CD4-positive, alpha-beta T cell treated with Interleukin-2 at 100 ng/mL for 4 hours (primary cell): ENCODE results near the gene RSBN1.
"Not testable (repeated sequence)": the region's sequence is repeated elsewhere in the genome, so short reads cannot be mapped to it uniquely, and the experiment has no call there.

ENCODE experiments used
- DNase-seq: peaks from one replicate; pipeline ENCODE4 v3.0.0-alpha.2; 2020; ENCODE audit warnings: low spot score

Gene RSBN1

DNA sequence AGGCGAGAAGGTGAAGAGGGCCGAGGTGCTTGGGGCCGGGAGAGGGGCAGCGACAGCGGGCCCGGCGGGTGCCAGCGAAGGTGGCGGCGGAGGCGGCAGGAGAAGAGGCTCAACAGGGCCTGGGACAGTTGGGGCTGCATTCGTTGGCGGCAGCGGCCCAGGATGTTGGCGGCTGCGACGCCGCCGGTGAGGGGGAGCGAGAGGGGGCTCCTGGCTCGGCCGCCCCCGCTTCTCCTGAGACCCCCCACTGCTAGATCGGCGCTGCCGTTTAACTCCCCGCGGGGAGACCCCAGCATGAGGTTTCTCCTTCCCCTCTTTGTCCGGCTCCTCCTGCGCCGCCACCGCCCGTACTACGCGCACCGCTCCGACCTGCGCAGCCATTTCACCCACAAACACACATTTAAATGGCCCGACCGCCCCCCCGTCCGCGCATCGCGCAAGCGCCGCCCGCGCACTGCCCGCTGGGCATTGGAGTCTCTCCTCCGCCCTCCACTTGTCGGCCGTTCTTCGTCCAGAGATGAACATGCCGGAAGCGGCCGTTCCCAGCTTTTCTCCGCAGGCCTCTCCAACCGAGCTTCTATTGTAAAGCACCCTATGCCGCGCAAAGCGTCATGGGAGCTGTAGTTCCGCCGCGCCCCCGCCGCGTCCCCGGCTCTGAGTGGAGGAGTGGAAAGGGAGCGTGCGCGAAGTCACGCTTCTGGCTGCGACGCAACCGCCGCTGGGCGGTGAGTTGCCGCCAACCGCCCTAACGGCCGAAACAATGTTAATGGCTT lies at the start of gene RSBN1:
Gene RSBN1 (minus strand): TSS at position 589 of the 773 bp plus-strand sequence. CDS start 64 bp downstream, at position 525.
- peak; percentile 99 for DNase-seq

DNA sequence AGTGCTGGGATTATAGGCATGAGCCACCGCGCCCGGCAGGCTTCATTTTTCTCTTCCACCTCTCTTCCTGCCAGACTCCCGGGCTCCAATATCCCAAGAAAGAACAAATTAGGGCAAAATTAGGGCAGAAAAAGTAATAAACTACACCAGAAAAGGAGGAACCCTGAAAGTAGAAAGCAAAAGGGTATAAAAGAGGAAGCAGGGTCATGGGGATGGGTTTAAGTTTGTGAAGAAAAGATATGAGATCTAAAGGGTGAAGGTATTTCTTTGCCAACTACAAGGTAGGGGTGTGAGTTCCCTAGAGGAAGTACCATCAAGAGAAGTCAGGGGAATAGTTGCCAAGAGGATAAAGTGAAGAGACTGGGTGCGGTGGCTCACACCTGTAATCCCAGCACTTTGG lies 49.4 kb upstream of the RSBN1 start:
- no peak for DNase-seq

DNA sequence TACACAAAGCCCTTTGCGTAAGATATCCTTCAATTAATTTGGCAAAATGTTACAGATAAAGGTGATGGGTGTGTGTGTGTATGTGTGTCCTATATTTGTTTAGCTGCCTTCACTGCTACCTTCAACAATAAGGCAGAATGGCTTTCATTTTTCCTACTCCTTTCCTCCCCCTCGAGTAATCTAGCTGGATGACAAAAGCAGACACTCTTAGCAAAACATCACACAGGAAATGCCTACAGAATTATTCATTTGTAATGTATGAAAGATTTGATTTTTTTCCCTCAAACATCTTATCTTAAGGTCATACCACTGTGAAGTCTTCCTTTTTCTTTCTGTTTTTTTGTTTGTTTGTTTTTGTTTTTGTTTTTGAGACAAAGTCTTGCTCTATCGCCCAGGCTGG lies 48.6 kb upstream of the RSBN1 start:
- no peak for DNase-seq

DNA sequence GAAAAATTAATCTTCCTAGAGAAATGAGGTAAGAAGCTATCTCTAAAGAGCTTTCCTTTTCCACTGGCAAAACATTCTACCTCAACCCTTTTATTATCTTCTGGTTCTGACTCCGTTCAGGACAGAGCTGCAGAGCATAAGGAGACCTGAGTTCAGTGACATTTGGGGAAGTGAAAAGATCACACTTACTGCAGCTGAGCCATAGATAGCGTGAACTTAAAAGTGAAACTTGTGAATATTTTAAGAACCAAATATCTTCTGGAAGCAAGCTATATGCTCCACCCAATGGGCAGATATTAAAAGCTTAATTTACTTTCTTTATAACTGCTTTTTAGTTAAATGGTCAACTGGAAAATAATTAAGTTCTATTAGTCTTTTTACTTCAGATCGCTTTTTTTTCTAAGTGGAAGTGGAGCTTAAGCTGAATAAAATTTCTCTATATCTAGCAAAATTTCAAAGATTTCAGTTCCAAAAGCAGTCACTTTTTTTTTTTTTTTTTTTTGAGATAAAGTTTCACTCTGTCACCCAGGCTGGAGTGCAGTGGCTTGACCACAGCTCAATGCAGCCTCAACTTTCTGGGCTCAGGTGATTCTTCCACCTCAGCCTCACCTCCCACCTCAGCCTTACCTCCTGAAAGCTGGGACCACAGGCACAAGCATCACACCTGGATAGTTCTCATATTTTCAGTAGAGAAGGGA lies 47.4 kb upstream of the RSBN1 start:
- DNase-seq = no peak

DNA sequence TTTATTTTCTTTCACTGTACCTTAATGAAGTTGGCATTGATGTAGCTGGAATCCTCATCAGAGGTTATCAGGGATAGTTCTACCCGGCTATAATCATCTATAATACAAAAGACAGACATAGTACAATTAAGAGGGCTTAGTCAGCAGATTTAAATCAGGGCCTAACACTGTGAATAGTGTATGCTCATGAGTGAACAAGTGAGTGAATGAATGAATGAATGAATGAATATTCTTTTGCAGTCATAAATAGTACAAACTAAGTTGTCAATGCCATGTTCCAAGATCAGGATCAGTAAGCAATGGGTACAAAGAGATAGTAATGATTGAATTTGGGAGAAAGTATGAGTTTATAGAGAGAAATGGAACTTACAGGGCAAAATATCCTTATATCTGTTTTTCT lies 46.7 kb upstream of the RSBN1 start:
- DNase-seq = no peak

DNA sequence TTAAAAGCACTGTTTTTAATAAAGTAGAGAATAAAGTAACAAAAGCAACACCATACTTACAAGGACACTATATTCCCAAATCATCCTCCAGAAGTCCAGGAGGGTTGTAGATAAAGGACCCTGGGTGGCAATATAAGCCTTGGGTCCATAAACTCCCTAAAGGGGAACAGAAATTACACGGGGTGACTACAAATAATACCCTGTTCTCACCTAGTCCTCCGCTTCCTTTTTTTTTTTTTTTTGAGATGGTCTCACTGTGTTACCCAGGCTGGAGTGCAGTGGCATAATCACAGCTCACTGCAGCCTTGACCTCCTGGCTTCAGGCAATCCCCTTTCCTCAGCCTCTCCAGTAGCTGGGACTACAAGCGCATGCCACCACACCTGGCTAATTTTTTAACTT lies 46.1 kb upstream of the RSBN1 start:
- no peak for DNase-seq

DNA sequence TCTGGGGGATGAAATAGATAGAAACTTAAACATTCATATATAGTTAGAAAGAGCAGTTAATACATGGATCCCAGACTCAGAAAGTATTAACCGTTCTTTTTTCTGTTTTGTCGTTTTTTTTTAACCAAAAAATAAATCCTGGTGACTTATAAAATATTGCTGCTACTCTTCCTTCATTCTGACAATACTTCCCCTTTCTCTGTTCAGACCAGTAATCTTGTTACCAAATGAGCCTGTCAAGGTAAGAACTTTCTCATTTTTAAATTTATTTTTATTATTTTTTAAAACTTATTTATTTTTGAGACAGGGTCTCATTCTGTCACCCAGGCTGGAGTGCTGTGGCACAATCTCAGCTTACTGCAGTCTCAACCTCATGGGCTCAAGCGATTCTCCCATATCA lies 45.5 kb upstream of the RSBN1 start:
- DNase-seq = no peak

DNA sequence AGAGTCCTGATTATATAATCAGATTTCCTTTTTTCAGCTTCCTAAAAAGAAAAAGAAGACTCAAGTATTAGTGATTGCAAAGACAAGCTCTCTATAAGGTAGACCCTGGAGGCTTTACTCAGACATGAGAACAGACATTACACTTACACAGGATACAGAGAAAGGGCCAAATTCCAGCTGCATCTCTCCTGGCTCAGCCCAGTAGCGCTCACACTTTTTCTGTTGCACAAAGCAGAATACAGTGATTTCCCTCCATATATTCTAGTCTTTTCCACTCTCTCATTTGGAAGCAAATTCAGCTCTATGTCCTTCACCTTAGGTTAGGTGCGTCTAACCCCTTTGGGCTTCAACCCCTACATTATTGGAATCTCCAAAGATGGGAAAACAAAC lies 44.1 kb upstream of the RSBN1 start:
- no peak for DNase-seq

DNA sequence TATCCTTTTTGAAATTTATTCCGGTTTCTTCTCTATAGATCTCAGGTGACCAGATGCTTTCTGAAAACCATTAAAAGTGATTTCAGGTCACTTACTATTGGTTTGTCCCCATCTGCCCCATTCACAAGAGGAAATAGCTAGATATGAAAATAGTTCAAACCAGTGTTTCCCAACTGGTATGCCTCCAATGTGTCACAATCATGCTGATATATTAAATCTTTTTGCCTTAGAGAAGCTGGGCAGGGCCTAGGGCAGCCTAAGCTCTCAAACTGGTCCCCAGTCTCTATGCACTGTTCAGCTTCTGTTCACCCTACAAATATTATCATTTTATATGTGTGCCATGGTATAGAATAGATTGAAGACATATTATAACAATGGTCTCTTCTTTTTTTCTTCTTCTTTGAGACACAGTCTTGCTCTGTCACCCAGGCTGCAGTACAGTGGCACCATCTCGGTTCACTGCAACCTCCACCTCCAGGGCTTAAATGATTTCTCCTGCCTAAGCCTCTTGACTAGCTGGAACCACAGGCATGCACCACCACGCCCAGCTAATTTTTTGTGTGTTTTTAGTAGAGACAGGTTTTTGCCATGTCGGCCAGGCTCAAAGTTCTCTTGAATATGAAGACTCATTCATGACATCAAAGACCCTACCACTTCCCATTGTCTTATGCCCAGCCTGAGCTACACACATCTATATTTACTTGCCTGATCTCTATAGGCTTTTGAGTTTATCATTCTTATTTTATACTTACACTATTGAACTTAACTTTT lies 43.5 kb upstream of the RSBN1 start:
- no peak for DNase-seq

DNA sequence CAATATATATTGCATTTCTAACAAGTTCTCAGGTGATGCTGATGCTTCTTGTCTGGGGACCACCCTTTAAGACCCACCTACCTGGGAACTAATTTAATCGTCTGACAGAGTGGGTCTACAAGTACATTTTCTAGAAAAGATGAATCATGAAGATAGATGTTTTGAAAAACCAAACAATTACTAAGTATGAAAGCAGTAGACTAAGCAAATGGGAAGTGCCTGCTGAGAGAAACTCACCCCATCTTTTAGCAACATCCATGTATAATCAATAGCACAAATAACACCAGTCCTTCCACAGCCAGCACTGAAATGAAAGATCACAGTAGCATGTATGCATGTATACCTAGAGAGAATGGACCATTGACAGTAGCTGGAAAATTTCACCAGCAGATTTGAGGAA lies 42.0 kb upstream of the RSBN1 start:
- DNase-seq = no peak

DNA sequence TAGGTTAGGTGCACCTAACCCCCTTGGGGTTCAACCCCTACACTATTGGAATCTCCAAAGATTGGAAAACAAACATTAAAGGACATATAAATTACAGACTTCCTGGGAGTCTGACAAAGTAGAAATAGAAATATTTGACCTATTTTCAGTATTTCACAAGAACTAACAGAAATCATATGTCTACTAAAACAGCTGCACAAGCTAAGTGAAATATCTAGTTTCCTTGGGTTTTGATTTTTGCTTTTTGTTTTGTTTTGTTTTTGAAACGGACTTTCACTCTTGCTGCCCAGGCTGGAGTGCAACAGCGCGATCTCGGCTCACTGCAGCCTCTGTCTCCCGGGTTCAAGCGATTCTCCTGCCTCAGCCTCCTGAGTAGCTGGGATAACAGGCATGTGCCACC lies 40.4 kb upstream of the RSBN1 start:
- not testable (repeated sequence) for DNase-seq

DNA sequence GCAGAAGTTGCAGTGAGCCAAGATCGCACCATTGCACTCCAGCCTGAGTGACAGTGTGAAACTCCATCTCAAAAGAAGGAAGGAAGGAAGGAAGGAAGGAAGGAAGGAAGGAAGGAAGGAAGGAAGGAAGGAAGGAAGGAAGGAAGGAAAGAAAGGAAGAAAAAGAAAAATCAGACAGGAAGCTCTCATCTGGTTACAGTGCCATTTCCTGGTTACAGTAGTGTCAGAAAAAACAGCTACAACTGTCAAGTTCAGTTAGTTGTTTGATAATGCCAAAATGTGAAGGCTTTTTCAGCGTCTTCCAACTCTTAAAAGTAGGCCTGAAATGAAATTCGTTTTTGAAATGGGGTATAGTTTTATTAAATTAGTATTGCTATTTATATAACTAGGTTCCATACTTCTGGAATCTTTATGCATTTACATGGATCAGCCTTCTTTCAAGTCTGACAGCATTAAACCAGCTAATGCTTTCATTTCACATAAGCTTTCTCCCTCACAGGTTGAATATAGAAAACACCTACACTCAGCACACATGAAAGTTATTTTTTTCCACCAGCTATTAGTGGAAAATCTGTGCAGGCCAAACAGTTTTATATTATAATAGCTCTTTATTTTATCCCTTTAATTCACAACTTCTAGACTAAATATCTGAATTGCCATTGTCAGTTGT lies 38.0 kb upstream of the RSBN1 start:
- DNase-seq = no peak

DNA sequence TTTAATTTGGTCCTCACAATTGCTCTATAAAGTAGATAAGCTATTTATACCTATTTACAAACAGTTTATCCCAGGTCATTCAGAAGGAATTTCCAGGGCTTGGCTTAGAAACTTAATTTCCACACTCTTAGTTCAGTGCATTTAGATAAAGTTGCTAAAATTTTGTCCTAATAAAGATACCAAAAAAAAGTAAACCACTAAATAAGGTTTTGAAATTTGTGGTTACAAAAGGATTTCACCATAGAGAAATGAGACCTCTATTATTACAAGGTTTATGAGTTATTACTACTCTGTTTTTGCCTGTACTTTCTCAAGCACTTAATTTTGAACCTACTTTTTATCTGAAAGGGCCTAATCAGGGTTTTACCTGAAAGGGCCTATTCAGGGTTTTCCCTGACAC lies 36.8 kb upstream of the RSBN1 start:
- DNase-seq = no peak

DNA sequence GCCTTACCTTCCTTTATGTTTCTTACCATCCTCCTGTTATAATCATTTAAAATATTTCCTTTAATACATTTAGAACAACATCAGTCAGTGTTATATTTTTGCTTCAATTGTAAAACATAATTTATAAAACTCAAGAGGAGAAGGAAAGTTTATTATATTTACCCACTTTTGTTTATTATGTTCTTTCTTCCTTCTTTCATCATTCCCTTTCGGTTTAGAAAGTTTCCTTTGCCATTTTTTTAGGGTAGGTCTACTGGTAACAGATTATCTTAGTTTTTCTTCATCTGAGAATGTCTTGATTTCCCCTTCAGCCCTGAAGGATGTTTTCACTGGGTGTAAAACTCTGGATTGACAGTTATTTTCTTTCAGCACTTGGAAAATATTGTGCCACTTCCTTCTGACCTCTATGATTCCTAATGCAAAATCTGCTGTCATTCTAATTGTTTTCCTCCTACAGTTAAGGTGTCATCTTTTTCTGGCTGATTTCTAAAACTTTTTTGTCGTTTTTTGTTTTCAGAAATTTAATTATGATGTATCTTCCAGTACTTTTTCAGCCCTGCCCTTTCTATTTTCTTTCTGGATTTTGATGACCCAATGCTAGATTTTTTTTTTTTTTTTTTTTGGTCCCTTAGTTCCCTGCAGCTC lies 34.2 kb upstream of the RSBN1 start:
- DNase-seq = no peak

DNA sequence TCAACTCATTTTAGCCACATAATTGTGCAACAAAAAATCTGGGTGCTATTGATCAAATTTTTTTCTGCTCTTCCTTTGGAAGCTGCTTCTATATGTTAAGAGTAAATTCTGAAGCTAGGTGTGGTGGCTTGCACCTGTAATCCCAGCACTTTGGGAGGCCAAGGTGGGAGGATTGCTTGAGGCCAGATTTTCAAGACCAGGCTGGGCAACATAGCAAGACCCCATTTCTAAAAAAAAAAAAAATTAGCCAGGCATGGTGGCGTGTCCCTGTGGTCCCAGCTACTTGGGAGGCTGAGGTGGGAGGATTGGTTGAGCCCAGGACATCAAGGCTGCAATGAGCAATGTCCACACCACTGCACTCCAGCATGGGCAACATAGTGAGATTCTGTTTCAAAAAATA lies 24.3 kb upstream of the RSBN1 start:
- DNase-seq = no peak

DNA sequence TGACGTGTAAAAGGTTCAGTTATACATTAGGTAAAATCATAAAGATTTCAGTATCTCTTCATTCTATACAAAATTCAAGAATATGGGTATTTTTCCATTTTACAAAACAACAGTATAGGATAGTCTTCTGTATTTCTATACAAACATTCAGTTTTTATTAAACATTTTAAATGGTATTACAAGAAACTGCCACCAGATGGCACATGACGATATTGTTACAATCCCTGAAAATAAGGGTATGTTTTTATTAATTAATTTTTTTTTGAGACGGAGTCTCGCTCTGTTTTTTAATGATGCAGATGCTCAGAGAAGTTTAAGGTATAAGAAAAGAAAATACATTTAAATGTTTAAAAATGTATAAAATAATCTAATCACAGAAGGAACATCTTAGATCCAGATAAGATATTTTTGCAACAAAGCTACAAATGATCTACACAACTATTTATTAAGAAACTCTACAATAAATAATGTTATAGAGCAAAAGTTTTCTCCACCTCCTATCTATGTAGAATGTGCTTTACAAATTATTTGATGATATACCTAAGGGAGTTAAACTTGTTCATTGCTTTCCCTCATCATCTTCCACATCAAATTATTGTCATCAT lies 23.5 kb upstream of the RSBN1 start:
- peak; percentile 77 for DNase-seq

DNA sequence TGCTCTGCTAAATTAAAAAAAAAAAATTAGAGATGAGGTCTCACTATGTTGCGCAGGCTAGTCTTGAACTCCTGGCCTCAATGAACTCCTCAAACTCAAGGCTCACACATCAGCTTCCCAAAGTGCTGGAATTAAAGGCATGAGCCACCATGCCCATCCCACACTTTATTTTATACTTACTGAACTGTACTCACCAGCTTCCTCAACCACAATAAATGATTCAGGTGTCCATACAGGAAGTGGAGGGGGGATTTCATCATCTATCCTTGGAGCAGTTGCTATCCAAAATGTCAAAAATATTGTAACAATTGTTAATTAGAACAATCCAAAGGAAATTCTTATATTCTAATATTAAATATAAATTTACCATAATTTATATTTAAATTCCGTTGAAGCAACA lies 22.4 kb upstream of the RSBN1 start:
- DNase-seq = no peak

DNA sequence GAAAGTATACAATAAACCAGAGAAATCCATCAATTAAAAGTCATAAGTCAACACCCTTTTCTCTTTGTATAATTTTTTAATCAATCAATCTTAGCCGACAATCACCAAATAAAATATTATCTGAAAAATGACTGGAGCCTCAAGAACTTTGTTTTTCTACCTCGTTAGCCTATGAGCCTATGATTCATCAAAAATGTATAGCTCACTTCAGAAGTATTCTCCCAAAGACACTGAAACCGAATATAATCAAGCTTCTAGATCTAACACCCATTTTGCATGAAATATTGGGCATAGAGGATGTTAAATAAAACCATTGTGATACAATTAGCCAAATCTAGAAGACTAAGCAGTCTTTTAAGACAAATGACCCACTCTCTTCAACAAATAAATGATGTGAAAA lies 17.8 kb upstream of the RSBN1 start:
- no peak for DNase-seq

DNA sequence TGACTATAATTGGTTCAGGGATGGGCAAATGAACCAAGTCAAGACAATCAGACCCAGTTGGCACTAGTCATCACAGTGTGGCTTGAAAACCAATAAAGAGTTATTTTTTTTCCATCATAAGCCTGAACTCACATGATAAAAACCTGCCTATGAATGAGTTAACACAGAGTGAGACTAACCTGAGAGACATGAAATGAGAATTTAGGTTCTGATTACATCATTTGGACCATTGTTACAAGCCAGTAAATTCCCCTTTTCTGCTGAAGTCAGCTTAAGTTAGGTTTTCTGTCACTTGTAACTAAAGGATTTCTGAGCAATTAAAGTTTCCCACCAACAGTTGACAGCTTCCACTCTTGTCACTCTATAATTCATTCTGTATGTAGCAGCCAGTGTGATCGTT lies 9.6 kb upstream of the RSBN1 start:
- DNase-seq = no peak

DNA sequence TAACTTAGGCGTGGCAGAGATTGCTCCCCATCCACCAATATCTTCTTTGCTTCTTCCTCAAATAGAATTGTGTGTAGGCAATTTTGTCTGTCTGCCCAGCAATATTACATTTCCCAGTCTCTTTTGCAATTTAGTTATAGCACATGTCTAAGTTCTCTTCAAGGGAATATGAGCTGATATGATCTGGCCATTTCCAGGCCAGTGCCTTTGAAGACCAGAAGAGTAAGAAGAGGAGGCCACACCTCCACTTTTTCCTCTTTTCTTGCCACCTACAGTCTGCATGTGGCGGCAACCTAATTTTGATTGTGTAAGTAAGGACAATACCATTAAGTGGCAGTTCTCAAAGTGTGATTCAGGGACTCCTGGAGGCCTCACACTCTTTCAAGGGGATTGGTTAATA lies 6.3 kb upstream of the RSBN1 start:
- DNase-seq = no peak

DNA sequence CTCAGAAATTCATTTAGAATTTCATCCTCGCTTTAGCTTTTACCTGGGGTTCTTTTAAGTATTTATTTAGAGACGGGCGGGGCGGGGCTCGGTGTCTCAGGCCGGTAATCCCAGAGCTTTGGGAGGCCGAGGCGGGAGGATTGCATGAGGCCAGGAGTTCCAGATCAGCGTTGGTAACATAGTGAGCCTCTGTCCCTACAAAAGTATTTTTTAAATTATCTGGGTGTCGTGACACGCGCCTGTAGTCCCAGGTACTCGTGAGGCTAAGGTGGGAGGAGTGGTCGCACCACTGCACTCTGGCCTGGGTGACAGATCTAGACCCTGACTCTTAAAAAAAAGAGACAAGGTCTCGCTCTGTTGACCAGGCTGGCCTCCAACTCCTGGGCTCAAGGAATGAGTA lies 942 bp upstream of the RSBN1 start:
- DNase-seq = no peak
